GM12872 (cell line): ENCODE results near the gene CNTLN.

ENCODE experiments used
- CTCF ChIP-seq: IDR thresholded peaks from 3 replicates; pipeline ENCODE4 v1.5.1; 2011; ENCODE audit warnings: low read depth, mild to moderate bottlenecking, low read length, moderate library complexity; ENCODE audit not compliant: insufficient read depth

CNTLN gene

GRCh38 chr9:17222932-17223331, 88.1 kb downstream of the CNTLN start:
- no peak for TF ChIP-seq CTCF

- no peak for TF ChIP-seq CTCF
Measured at GRCh38 chr9:17225407-17225806, 90.6 kb downstream of the CNTLN start.

- no peak for TF ChIP-seq CTCF
Measured at GRCh38 chr9:17229945-17230560, 95.2 kb downstream of the CNTLN start.

GRCh38 chr9:17230646-17231045, 95.8 kb downstream of the CNTLN start:
- TF ChIP-seq CTCF: no peak

GRCh38 chr9:17236147-17236546, 101.3 kb downstream of the CNTLN start:
- no peak for TF ChIP-seq CTCF

GRCh38 chr9:17246770-17247169, 111.9 kb downstream of the CNTLN start:
- TF ChIP-seq CTCF: no peak

GRCh38 chr9:17251100-17251499, 116.3 kb downstream of the CNTLN start:
- no peak for TF ChIP-seq CTCF
